ENCODE results near the gene PAK4. TPM values are rescaled to one million over a fixed set of nuclear protein-coding genes. Genes with fewer than 3 reads are reported as not detected.

Gene PAK4
- total RNA-seq, 1 experiment from 2014 or later, result 69.8 TPM

DNA sequence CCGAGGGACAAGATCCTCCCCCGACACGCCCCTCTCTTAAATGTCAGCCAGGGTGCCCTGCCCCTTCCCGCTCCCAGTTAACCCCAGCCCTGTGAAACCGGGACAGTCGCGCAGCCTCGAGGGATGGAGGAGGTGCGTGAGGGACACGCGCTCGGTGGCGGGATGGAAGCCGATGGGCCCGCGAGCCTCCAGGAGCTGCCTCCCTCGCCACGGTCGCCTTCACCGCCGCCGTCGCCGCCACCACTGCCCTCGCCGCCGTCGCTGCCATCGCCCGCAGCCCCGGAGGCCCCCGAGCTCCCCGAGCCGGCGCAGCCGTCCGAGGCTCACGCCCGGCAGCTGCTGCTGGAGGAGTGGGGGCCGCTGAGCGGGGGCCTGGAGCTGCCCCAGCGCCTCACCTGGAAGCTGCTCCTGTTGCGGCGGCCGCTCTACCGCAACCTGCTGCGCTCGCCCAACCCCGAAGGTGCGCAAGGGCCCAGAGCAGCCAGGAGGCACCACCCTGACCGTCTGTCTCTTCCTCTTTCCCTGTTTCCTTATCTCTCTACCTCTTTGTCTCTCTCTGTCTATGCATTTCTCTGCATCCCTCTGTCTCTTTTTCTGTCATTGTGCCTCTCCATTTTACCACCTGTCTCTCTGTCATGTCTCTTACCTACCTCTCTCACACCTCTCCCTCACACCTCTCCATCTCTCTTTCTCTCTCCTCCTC lies 71.4 kb downstream of the PAK4 start, which contains the start of gene NCCRP1 (continued):
- TF ChIP-seq AR (CRISPR knock-in tag; IDR thresholded peaks at IDR 0.05) (no peak), ZNF671 (CRISPR knock-in tag; IDR thresholded peaks at IDR 0.05) (no peak), SMAD3 (CRISPR knock-in tag; IDR thresholded peaks at IDR 0.05; ENCODE audit: borderline replicate concordance) (0 out of 2 replicates have a peak, but pooled peaks have one; percentile 72), MXD4 (CRISPR knock-in tag; IDR thresholded peaks at IDR 0.05; ENCODE audit: borderline replicate concordance) (no peak), ZNF219 (CRISPR knock-in tag; IDR thresholded peaks at IDR 0.05; ENCODE audit: borderline replicate concordance) (no peak), STAT6 (CRISPR knock-in tag; conservative IDR thresholded peaks at IDR 0.05; ENCODE audit: low read depth) (no peak), ERG (CRISPR knock-in tag; IDR thresholded peaks at IDR 0.05) (no peak), ZNF532 (CRISPR knock-in tag; IDR thresholded peaks at IDR 0.05; ENCODE audit: borderline replicate concordance) (no peak), NFATC4 (CRISPR knock-in tag; IDR thresholded peaks at IDR 0.05) (no peak), RORB (CRISPR knock-in tag; IDR thresholded peaks at IDR 0.05) (no peak), FOXK1 (CRISPR knock-in tag; IDR thresholded peaks at IDR 0.05) (peak; percentile 71), KAT7 (CRISPR knock-in tag; IDR thresholded peaks at IDR 0.05; ENCODE audit: borderline replicate concordance) (no peak), NFE2L1 (CRISPR knock-in tag; IDR thresholded peaks at IDR 0.05) (peak; percentile 81; the same call in 1 of the 2 replicates), CREM (CRISPR knock-in tag; IDR thresholded peaks at IDR 0.05) (no peak)
- TF ChIP-seq, protein P1, sequence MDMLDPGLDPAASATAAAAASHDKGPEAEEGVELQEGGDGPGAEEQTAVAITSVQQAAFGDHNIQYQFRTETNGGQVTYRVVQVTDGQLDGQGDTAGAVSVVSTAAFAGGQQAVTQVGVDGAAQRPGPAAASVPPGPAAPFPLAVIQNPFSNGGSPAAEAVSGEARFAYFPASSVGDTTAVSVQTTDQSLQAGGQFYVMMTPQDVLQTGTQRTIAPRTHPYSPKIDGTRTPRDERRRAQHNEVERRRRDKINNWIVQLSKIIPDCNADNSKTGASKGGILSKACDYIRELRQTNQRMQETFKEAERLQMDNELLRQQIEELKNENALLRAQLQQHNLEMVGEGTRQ (CRISPR knock-in tag; IDR thresholded peaks at IDR 0.05), result no peak
- TF ChIP-seq, protein P2, sequence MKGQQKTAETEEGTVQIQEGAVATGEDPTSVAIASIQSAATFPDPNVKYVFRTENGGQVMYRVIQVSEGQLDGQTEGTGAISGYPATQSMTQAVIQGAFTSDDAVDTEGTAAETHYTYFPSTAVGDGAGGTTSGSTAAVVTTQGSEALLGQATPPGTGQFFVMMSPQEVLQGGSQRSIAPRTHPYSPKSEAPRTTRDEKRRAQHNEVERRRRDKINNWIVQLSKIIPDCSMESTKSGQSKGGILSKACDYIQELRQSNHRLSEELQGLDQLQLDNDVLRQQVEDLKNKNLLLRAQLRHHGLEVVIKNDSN (CRISPR knock-in tag; IDR thresholded peaks at IDR 0.05), result peak; percentile 50; the same call in 1 of the 2 replicates
- TF ChIP-seq, protein P3, sequence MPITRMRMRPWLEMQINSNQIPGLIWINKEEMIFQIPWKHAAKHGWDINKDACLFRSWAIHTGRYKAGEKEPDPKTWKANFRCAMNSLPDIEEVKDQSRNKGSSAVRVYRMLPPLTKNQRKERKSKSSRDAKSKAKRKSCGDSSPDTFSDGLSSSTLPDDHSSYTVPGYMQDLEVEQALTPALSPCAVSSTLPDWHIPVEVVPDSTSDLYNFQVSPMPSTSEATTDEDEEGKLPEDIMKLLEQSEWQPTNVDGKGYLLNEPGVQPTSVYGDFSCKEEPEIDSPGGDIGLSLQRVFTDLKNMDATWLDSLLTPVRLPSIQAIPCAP (CRISPR knock-in tag; IDR thresholded peaks at IDR 0.05), result 0 out of 2 replicates have a peak, but pooled peaks have one; percentile 36
- TF ChIP-seq, protein P4, sequence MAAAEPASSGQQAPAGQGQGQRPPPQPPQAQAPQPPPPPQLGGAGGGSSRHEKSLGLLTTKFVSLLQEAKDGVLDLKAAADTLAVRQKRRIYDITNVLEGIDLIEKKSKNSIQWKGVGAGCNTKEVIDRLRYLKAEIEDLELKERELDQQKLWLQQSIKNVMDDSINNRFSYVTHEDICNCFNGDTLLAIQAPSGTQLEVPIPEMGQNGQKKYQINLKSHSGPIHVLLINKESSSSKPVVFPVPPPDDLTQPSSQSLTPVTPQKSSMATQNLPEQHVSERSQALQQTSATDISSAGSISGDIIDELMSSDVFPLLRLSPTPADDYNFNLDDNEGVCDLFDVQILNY (CRISPR knock-in tag; IDR thresholded peaks at IDR 0.05), result no peak
- TF ChIP-seq, protein P5, sequence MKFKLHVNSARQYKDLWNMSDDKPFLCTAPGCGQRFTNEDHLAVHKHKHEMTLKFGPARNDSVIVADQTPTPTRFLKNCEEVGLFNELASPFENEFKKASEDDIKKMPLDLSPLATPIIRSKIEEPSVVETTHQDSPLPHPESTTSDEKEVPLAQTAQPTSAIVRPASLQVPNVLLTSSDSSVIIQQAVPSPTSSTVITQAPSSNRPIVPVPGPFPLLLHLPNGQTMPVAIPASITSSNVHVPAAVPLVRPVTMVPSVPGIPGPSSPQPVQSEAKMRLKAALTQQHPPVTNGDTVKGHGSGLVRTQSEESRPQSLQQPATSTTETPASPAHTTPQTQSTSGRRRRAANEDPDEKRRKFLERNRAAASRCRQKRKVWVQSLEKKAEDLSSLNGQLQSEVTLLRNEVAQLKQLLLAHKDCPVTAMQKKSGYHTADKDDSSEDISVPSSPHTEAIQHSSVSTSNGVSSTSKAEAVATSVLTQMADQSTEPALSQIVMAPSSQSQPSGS (CRISPR knock-in tag; IDR thresholded peaks at IDR 0.05; ENCODE audit: borderline replicate concordance, low read depth), result no peak; the same call in 1 of the 2 replicates
- TF ChIP-seq, protein P6, sequence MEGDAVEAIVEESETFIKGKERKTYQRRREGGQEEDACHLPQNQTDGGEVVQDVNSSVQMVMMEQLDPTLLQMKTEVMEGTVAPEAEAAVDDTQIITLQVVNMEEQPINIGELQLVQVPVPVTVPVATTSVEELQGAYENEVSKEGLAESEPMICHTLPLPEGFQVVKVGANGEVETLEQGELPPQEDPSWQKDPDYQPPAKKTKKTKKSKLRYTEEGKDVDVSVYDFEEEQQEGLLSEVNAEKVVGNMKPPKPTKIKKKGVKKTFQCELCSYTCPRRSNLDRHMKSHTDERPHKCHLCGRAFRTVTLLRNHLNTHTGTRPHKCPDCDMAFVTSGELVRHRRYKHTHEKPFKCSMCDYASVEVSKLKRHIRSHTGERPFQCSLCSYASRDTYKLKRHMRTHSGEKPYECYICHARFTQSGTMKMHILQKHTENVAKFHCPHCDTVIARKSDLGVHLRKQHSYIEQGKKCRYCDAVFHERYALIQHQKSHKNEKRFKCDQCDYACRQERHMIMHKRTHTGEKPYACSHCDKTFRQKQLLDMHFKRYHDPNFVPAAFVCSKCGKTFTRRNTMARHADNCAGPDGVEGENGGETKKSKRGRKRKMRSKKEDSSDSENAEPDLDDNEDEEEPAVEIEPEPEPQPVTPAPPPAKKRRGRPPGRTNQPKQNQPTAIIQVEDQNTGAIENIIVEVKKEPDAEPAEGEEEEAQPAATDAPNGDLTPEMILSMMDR (IDR thresholded peaks at IDR 0.05), result no peak
